ENCODE data around the gene FLNC. TPM values are rescaled to one million over a fixed set of nuclear protein-coding genes. Genes with fewer than 3 reads are reported as not detected.

Gene FLNC
- total RNA-seq, 1 experiment from 2014 or later: 8.0 TPM

DNA sequence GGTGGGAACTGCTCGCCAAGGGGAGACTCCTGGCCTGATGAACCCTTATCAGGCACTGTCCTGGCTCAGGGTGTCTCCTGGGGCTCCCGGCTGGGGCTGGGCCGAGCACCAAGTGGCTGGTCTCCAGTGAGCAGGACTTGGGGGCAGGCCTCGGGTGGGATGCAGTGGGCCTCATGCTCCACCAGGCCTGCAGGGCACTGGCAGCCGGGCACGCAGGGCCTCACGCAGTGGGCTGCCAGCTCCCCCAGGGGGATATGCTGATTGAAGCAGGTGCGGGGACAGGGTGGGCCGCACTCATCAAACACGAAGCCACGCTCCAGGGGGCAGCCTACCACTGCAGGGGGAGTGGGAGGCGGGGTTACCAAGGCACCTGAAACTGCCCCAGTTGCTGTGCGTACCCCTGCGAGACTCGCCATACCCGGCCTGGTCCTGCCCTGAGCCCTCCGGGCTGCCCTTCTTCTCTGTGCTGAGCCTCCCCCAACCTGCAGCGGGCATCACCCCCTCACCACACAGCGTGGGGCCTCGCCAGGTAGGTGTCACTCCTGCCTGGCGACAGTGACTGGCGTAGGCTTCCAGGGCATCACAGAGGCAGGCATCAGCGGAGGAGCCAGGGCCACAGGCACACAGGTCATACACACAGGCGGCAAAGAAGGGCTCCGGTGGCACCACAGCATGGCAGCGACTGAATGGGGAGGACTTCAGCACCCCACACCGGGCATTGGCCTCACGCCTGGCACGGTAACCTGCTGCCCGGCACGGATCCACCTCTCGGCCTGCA is 47.0 kb downstream of the FLNC start (continued):
- TF ChIP-seq, protein P1, sequence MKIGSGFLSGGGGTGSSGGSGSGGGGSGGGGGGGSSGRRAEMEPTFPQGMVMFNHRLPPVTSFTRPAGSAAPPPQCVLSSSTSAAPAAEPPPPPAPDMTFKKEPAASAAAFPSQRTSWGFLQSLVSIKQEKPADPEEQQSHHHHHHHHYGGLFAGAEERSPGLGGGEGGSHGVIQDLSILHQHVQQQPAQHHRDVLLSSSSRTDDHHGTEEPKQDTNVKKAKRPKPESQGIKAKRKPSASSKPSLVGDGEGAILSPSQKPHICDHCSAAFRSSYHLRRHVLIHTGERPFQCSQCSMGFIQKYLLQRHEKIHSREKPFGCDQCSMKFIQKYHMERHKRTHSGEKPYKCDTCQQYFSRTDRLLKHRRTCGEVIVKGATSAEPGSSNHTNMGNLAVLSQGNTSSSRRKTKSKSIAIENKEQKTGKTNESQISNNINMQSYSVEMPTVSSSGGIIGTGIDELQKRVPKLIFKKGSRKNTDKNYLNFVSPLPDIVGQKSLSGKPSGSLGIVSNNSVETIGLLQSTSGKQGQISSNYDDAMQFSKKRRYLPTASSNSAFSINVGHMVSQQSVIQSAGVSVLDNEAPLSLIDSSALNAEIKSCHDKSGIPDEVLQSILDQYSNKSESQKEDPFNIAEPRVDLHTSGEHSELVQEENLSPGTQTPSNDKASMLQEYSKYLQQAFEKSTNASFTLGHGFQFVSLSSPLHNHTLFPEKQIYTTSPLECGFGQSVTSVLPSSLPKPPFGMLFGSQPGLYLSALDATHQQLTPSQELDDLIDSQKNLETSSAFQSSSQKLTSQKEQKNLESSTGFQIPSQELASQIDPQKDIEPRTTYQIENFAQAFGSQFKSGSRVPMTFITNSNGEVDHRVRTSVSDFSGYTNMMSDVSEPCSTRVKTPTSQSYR (CRISPR knock-in tag; IDR thresholded peaks at IDR 0.05): no peak
- TF ChIP-seq, protein P2, sequence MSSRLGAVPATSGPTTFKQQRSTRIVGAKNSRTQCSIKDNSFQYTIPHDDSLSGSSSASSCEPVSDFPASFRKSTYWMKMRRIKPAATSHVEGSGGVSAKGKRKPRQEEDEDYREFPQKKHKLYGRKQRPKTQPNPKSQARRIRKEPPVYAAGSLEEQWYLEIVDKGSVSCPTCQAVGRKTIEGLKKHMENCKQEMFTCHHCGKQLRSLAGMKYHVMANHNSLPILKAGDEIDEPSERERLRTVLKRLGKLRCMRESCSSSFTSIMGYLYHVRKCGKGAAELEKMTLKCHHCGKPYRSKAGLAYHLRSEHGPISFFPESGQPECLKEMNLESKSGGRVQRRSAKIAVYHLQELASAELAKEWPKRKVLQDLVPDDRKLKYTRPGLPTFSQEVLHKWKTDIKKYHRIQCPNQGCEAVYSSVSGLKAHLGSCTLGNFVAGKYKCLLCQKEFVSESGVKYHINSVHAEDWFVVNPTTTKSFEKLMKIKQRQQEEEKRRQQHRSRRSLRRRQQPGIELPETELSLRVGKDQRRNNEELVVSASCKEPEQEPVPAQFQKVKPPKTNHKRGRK (CRISPR knock-in tag; IDR thresholded peaks at IDR 0.05; ENCODE audit: borderline replicate concordance): no peak
- TF ChIP-seq, protein P3, sequence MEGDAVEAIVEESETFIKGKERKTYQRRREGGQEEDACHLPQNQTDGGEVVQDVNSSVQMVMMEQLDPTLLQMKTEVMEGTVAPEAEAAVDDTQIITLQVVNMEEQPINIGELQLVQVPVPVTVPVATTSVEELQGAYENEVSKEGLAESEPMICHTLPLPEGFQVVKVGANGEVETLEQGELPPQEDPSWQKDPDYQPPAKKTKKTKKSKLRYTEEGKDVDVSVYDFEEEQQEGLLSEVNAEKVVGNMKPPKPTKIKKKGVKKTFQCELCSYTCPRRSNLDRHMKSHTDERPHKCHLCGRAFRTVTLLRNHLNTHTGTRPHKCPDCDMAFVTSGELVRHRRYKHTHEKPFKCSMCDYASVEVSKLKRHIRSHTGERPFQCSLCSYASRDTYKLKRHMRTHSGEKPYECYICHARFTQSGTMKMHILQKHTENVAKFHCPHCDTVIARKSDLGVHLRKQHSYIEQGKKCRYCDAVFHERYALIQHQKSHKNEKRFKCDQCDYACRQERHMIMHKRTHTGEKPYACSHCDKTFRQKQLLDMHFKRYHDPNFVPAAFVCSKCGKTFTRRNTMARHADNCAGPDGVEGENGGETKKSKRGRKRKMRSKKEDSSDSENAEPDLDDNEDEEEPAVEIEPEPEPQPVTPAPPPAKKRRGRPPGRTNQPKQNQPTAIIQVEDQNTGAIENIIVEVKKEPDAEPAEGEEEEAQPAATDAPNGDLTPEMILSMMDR (IDR thresholded peaks at IDR 0.05): no peak
- TF ChIP-seq, protein P4, sequence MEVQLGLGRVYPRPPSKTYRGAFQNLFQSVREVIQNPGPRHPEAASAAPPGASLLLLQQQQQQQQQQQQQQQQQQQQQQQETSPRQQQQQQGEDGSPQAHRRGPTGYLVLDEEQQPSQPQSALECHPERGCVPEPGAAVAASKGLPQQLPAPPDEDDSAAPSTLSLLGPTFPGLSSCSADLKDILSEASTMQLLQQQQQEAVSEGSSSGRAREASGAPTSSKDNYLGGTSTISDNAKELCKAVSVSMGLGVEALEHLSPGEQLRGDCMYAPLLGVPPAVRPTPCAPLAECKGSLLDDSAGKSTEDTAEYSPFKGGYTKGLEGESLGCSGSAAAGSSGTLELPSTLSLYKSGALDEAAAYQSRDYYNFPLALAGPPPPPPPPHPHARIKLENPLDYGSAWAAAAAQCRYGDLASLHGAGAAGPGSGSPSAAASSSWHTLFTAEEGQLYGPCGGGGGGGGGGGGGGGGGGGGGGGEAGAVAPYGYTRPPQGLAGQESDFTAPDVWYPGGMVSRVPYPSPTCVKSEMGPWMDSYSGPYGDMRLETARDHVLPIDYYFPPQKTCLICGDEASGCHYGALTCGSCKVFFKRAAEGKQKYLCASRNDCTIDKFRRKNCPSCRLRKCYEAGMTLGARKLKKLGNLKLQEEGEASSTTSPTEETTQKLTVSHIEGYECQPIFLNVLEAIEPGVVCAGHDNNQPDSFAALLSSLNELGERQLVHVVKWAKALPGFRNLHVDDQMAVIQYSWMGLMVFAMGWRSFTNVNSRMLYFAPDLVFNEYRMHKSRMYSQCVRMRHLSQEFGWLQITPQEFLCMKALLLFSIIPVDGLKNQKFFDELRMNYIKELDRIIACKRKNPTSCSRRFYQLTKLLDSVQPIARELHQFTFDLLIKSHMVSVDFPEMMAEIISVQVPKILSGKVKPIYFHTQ (CRISPR knock-in tag; IDR thresholded peaks at IDR 0.05): no peak
- TF ChIP-seq CBFB (CRISPR knock-in tag; IDR thresholded peaks at IDR 0.05; ENCODE audit: low read depth): no peak

DNA sequence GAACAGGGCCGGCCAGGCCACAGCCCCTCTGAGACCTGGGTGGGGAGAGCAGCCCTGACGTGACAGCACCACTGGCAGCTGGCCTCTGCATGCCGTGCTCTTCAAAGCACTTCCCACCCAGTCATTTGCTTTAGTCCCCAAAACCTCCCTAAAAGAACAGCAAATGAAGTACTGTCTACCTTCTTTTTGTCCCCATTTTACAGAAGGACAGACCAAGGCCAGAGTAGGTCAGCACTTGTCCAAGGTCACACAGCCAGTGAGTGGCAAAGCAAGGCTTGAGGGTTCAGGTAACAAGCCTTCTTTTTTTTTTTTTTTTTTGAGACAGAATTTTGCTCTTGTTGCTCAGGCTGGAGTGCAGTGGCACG is 47.5 kb downstream of the FLNC start:
- no peaks in the 10 kb centered on the region for H3K27me3 Mint-ChIP-seq (ENCODE audit: low read depth)
- H3K27ac Mint-ChIP-seq: no peak overlapping the region
- ATAC-seq: no peak
- DNase-seq (ENCODE audit: low spot score): no peak
- no peaks in the 10 kb centered on the region for H3K4me1 Mint-ChIP-seq
- ChIA-PET POLR2A (no interaction called here), CTCF (interaction anchor here (4.5 to 7.0 kb wide), 2 partner anchors 16 to 35 kb away, joined by 47 to 149 read pairs; partner anchors contain the start of gene ATP6V1F)
- no peak overlapping the region for H3K4me3 Mint-ChIP-seq
- H3K9me3 Mint-ChIP-seq: no peaks in the 10 kb centered on the region
- TF ChIP-seq, protein P5, sequence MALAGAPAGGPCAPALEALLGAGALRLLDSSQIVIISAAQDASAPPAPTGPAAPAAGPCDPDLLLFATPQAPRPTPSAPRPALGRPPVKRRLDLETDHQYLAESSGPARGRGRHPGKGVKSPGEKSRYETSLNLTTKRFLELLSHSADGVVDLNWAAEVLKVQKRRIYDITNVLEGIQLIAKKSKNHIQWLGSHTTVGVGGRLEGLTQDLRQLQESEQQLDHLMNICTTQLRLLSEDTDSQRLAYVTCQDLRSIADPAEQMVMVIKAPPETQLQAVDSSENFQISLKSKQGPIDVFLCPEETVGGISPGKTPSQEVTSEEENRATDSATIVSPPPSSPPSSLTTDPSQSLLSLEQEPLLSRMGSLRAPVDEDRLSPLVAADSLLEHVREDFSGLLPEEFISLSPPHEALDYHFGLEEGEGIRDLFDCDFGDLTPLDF (CRISPR knock-in tag; IDR thresholded peaks at IDR 0.05): no peak
- TF ChIP-seq NR3C1 (CRISPR knock-in tag; conservative IDR thresholded peaks at IDR 0.05; ENCODE audit: low read depth): no peak
- no peak for TF ChIP-seq ZNF317 (CRISPR knock-in tag; IDR thresholded peaks at IDR 0.05; ENCODE audit: borderline replicate concordance, low read depth)
- no peaks in the 10 kb centered on the region for H3K36me3 Mint-ChIP-seq

DNA sequence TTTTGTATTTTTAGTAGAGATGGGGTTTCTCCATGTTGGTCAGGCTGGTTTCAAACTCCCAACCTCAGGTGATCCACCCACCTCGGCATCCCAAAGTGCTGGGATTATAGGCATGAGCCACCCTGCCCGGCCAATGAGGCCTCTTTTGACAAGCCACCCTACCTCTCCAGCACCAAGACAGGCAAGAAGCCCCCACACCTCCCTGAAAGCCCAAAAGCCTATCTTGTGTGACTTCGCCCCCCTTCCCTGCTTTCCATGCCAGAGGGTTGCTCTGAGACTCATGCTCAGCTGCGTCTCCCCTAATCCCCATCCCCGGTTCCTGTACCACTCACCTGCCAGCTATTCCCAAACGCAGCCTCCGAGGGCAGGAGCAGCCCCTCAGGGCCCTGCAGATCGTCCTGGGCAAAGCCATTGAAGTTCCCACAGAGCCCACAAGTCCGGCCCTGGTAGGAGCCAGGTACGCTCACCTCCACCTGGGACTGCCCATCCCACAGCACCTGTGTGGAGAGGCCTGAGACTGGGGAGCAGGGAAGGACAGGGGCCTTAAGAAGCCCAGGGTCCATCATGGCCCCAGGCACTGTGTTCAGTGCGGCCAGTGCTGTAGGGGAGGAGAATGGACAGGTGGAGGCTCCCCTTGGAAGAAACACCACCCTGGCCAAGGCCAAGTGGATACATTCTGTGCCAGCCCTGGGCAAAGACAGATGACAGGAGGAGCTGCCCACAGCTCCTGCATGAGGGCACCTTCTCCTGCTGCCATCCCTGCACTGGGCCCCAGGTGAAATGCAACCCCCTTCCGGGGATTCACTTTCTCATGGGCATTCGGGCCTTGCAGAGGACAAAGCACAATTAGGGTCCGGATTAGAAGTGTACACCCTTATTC is 48.3 kb downstream of the FLNC start:
- Mint-ChIP-seq H3K27me3 (ENCODE audit: low read depth) (no peaks in the 10 kb centered on the region), H3K9me3 (peaks cover 1% of the 10 kb centered on the region; the same call in 1 of the 2 replicates), H3K4me3 (no peak overlapping the region), H3K4me1 (peaks cover under 1% of the 10 kb centered on the region; the same call in 1 of the 2 replicates), H3K27ac (no peak overlapping the region), H3K36me3 (no peaks in the 10 kb centered on the region)
- CTCF ChIA-PET: interaction anchor here (1.4 to 7.0 kb wide), 6 partner anchors 9 to 90 kb away, joined by 6 to 149 read pairs (median 41); partner anchors contain the start of gene ATP6V1F
- ATAC-seq: no peak
- peak; percentile 7 for DNase-seq (ENCODE audit: low spot score)
- POLR2A ChIA-PET: no interaction called here
- no peak for TF ChIP-seq GTF2I (CRISPR knock-in tag; conservative IDR thresholded peaks at IDR 0.05)
- TF ChIP-seq, protein P4 (CRISPR knock-in tag; IDR thresholded peaks at IDR 0.05): no peak
- TF ChIP-seq, protein P6, sequence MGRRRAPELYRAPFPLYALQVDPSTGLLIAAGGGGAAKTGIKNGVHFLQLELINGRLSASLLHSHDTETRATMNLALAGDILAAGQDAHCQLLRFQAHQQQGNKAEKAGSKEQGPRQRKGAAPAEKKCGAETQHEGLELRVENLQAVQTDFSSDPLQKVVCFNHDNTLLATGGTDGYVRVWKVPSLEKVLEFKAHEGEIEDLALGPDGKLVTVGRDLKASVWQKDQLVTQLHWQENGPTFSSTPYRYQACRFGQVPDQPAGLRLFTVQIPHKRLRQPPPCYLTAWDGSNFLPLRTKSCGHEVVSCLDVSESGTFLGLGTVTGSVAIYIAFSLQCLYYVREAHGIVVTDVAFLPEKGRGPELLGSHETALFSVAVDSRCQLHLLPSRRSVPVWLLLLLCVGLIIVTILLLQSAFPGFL (CRISPR knock-in tag; IDR thresholded peaks at IDR 0.05; ENCODE audit: borderline replicate concordance): no peak

Data from WTC11 (cell line).